Measurements from ENCODE around the gene AMY1B.
"Not testable (repeated sequence)": the region's sequence is repeated elsewhere in the genome, so short reads cannot be mapped to it uniquely, and the experiment has no call there.

The AMY1B gene

GRCh38 chr1:103696110-103696509 is at the start of gene AMY1B:
Gene AMY1B (minus strand): TSS chr1:103696210. CDS start chr1:103695639, 571 bp downstream.
- not testable (repeated sequence) for H3K9me3 ChIP-seq (ENCODE audit: control insufficient read depth, low read depth, low read length); H3K4me1 ChIP-seq (ENCODE audit: control insufficient read depth, low read depth, low read length); H3K4me3 ChIP-seq (ENCODE audit: low read length); H3K36me3 ChIP-seq (ENCODE audit: control insufficient read depth, low read depth, low read length); H3K27ac ChIP-seq (ENCODE audit: low read length); H3K9ac ChIP-seq (ENCODE audit: low read length); H3K27me3 ChIP-seq (ENCODE audit: control insufficient read depth, insufficient read depth, low read length)

GRCh38 chr1:103745040-103745439 is 49.0 kb upstream of the AMY1B start:
- not testable (repeated sequence) for H3K4me1 ChIP-seq (ENCODE audit: control insufficient read depth, low read depth, low read length); H3K27ac ChIP-seq (ENCODE audit: low read length); H3K27me3 ChIP-seq (ENCODE audit: control insufficient read depth, insufficient read depth, low read length); H3K9ac ChIP-seq (ENCODE audit: low read length); H3K9me3 ChIP-seq (ENCODE audit: control insufficient read depth, low read depth, low read length); H3K4me3 ChIP-seq (ENCODE audit: low read length); H3K36me3 ChIP-seq (ENCODE audit: control insufficient read depth, low read depth, low read length)

GRCh38 chr1:103744449-103744848 is 48.4 kb upstream of the AMY1B start:
- not testable (repeated sequence) for H3K9me3 ChIP-seq (ENCODE audit: control insufficient read depth, low read depth, low read length); H3K4me1 ChIP-seq (ENCODE audit: control insufficient read depth, low read depth, low read length); H3K4me3 ChIP-seq (ENCODE audit: low read length); H3K36me3 ChIP-seq (ENCODE audit: control insufficient read depth, low read depth, low read length); H3K27ac ChIP-seq (ENCODE audit: low read length); H3K9ac ChIP-seq (ENCODE audit: low read length); H3K27me3 ChIP-seq (ENCODE audit: control insufficient read depth, insufficient read depth, low read length)

GRCh38 chr1:103738031-103738430 is 42.0 kb upstream of the AMY1B start:
- H3K9ac ChIP-seq (ENCODE audit: low read length); H3K9me3 ChIP-seq (ENCODE audit: control insufficient read depth, low read depth, low read length); H3K4me1 ChIP-seq (ENCODE audit: control insufficient read depth, low read depth, low read length); H3K4me3 ChIP-seq (ENCODE audit: low read length); H3K27ac ChIP-seq (ENCODE audit: low read length); H3K27me3 ChIP-seq (ENCODE audit: control insufficient read depth, insufficient read depth, low read length); H3K36me3 ChIP-seq (ENCODE audit: control insufficient read depth, low read depth, low read length): not testable (repeated sequence)

GRCh38 chr1:103735334-103735733 is 39.3 kb upstream of the AMY1B start:
- H3K4me1 ChIP-seq (ENCODE audit: control insufficient read depth, low read depth, low read length); H3K4me3 ChIP-seq (ENCODE audit: low read length); H3K9me3 ChIP-seq (ENCODE audit: control insufficient read depth, low read depth, low read length); H3K36me3 ChIP-seq (ENCODE audit: control insufficient read depth, low read depth, low read length); H3K9ac ChIP-seq (ENCODE audit: low read length); H3K27ac ChIP-seq (ENCODE audit: low read length); H3K27me3 ChIP-seq (ENCODE audit: control insufficient read depth, insufficient read depth, low read length): not testable (repeated sequence)

GRCh38 chr1:103721473-103721872 is 25.5 kb upstream of the AMY1B start:
- H3K27ac ChIP-seq (ENCODE audit: low read length); H3K4me1 ChIP-seq (ENCODE audit: control insufficient read depth, low read depth, low read length); H3K27me3 ChIP-seq (ENCODE audit: control insufficient read depth, insufficient read depth, low read length); H3K4me3 ChIP-seq (ENCODE audit: low read length); H3K36me3 ChIP-seq (ENCODE audit: control insufficient read depth, low read depth, low read length); H3K9ac ChIP-seq (ENCODE audit: low read length); H3K9me3 ChIP-seq (ENCODE audit: control insufficient read depth, low read depth, low read length): not testable (repeated sequence)

GRCh38 chr1:103717404-103717803 is 21.4 kb upstream of the AMY1B start:
- not testable (repeated sequence) for H3K4me1 ChIP-seq (ENCODE audit: control insufficient read depth, low read depth, low read length); H3K4me3 ChIP-seq (ENCODE audit: low read length); H3K9me3 ChIP-seq (ENCODE audit: control insufficient read depth, low read depth, low read length); H3K9ac ChIP-seq (ENCODE audit: low read length); H3K27ac ChIP-seq (ENCODE audit: low read length); H3K27me3 ChIP-seq (ENCODE audit: control insufficient read depth, insufficient read depth, low read length); H3K36me3 ChIP-seq (ENCODE audit: control insufficient read depth, low read depth, low read length)

GRCh38 chr1:103710381-103710780 is 14.4 kb upstream of the AMY1B start:
- not testable (repeated sequence) for H3K4me3 ChIP-seq (ENCODE audit: low read length); H3K36me3 ChIP-seq (ENCODE audit: control insufficient read depth, low read depth, low read length); H3K4me1 ChIP-seq (ENCODE audit: control insufficient read depth, low read depth, low read length); H3K27ac ChIP-seq (ENCODE audit: low read length); H3K9me3 ChIP-seq (ENCODE audit: control insufficient read depth, low read depth, low read length); H3K27me3 ChIP-seq (ENCODE audit: control insufficient read depth, insufficient read depth, low read length); H3K9ac ChIP-seq (ENCODE audit: low read length)

GRCh38 chr1:103707670-103708069 is 11.7 kb upstream of the AMY1B start:
- H3K27me3 ChIP-seq (ENCODE audit: control insufficient read depth, insufficient read depth, low read length); H3K9ac ChIP-seq (ENCODE audit: low read length); H3K27ac ChIP-seq (ENCODE audit: low read length); H3K9me3 ChIP-seq (ENCODE audit: control insufficient read depth, low read depth, low read length); H3K36me3 ChIP-seq (ENCODE audit: control insufficient read depth, low read depth, low read length); H3K4me3 ChIP-seq (ENCODE audit: low read length); H3K4me1 ChIP-seq (ENCODE audit: control insufficient read depth, low read depth, low read length): not testable (repeated sequence)

- not testable (repeated sequence) for H3K4me1 ChIP-seq (ENCODE audit: control insufficient read depth, low read depth, low read length); H3K4me3 ChIP-seq (ENCODE audit: low read length); H3K27ac ChIP-seq (ENCODE audit: low read length); H3K36me3 ChIP-seq (ENCODE audit: control insufficient read depth, low read depth, low read length); H3K27me3 ChIP-seq (ENCODE audit: control insufficient read depth, insufficient read depth, low read length); H3K9me3 ChIP-seq (ENCODE audit: control insufficient read depth, low read depth, low read length); H3K9ac ChIP-seq (ENCODE audit: low read length)
Observed at GRCh38 chr1:103701256-103701655, 5.2 kb upstream of the AMY1B start.

- not testable (repeated sequence) for H3K4me3 ChIP-seq (ENCODE audit: low read length); H3K27ac ChIP-seq (ENCODE audit: low read length); H3K27me3 ChIP-seq (ENCODE audit: control insufficient read depth, insufficient read depth, low read length); H3K4me1 ChIP-seq (ENCODE audit: control insufficient read depth, low read depth, low read length); H3K9me3 ChIP-seq (ENCODE audit: control insufficient read depth, low read depth, low read length); H3K36me3 ChIP-seq (ENCODE audit: control insufficient read depth, low read depth, low read length); H3K9ac ChIP-seq (ENCODE audit: low read length)
Observed at GRCh38 chr1:103700669-103701068, 4.7 kb upstream of the AMY1B start.

GRCh38 chr1:103697430-103697829 is 1.4 kb upstream of the AMY1B start:
- not testable (repeated sequence) for H3K4me1 ChIP-seq (ENCODE audit: control insufficient read depth, low read depth, low read length); H3K4me3 ChIP-seq (ENCODE audit: low read length); H3K27ac ChIP-seq (ENCODE audit: low read length); H3K36me3 ChIP-seq (ENCODE audit: control insufficient read depth, low read depth, low read length); H3K9ac ChIP-seq (ENCODE audit: low read length); H3K27me3 ChIP-seq (ENCODE audit: control insufficient read depth, insufficient read depth, low read length); H3K9me3 ChIP-seq (ENCODE audit: control insufficient read depth, low read depth, low read length)

- not testable (repeated sequence) for H3K36me3 ChIP-seq (ENCODE audit: control insufficient read depth, low read depth, low read length); H3K27me3 ChIP-seq (ENCODE audit: control insufficient read depth, insufficient read depth, low read length); H3K9me3 ChIP-seq (ENCODE audit: control insufficient read depth, low read depth, low read length); H3K27ac ChIP-seq (ENCODE audit: low read length); H3K9ac ChIP-seq (ENCODE audit: low read length); H3K4me1 ChIP-seq (ENCODE audit: control insufficient read depth, low read depth, low read length); H3K4me3 ChIP-seq (ENCODE audit: low read length)
Observed at GRCh38 chr1:103676335-103676734, 19.7 kb downstream of the AMY1B start.

All from iPS-18a (cell line).